ENCODE measurements around the gene GPRASP2.

GPRASP2 gene

GRCh38 chrX:102745857-102746584, 33.8 kb downstream of the GPRASP2 start:
- DNase-seq, result peak in 1 of 2 donors; percentile 3

GRCh38 chrX:102765217-102765616, 53.0 kb downstream of the GPRASP2 start:
- no peak for DNase-seq

DNA sequence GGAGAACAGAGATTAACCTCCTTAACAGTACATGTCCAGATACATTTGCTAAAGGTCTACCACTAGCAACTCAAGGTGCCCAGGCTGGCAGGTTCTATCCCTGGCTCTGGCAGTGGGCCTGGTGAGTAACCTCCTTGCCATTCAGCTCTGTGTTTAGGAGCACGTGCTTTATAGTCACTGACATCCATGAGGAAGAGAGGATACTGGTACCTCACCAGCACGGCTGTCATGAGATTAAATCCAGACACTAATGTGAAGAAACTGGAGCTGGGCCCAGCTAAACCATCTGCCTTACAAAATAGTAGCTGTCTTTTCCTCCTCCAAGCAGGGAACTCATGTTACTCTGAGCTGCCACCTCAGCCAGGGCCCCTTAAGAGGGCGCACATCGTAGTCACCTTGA, 53.6 kb downstream of the GPRASP2 start:
- no peak for DNase-seq

- no peak for DNase-seq
Observed at GRCh38 chrX:102767287-102767686, 55.0 kb downstream of the GPRASP2 start.

All from inflammatory macrophage (primary cell).